GM12878 (cell line): ENCODE results near the gene TSPAN5. TPM values are rescaled to one million over a fixed set of nuclear protein-coding genes. Genes with fewer than 3 reads are reported as not detected.

Source experiments
- ATAC-seq: fragments of 200-7000 bp; cut with Tn5 transposase; 3 replicates; pipeline ENCODE4 v1.9.1; 2020; ENCODE audit warnings: mild to moderate bottlenecking, moderate library complexity
- BruUV-seq: library from RNA; stranded (reverse); fragments of 400-500 nt; replicated peaks from 2 replicates; lab custom pipeline; 2021; lab: Mats Ljungman, UMichigan
- CTCF ChIA-PET: fragments of 300-600 bp; sonication (Branson Sonifier 250); formaldehyde crosslinking; extraction: SDS; loops from one replicate; lab custom pipeline; 2021; ENCODE audit warnings: inconsistent platforms; lab: Yijun Ruan, JAX
- POLR2A ChIA-PET: fragments of 350-600 bp; formaldehyde crosslinking; extraction: SDS; loops from one replicate; lab custom pipeline; 2021; ENCODE audit warnings: inconsistent platforms; lab: Charles Lee
- RAD21 ChIA-PET: fragments of 300-600 bp; sonication (Branson Sonifier 250); formaldehyde crosslinking; loops from one replicate; lab custom pipeline; 2023; ENCODE audit warnings: antibody characterized with exemption; ENCODE audit not compliant: unreplicated experiment; lab: Charles Lee
- SMC1A ChIA-PET: fragments of 300-600 bp; sonication (Branson Sonifier 250); formaldehyde crosslinking; loops from one replicate; lab custom pipeline; 2023; ENCODE audit not compliant: unreplicated experiment, uncharacterized antibody; lab: Charles Lee
- DNase-seq: peaks from one replicate; pipeline ENCODE4 v3.0.0-alpha.2; 2011; ENCODE audit warnings: low read depth, low spot score
- FAIRE-seq: peaks from 3 replicates; lab custom pipeline; 2011; peaks lifted over from hg19 to GRCh38; lab: Jason Lieb, UNC
- H2AFZ ChIP-seq: 2 replicates; pipeline ENCODE4 v1.6.0; 2011; ENCODE audit warnings: low read depth, low read length, control low read depth; ENCODE audit not compliant: control insufficient read depth
- H3K27ac ChIP-seq: 2 replicates; pipeline ENCODE4 v1.5.1; 2011; ENCODE audit warnings: control low read depth; ENCODE audit not compliant: control insufficient read depth, insufficient read depth
- H3K27me3 ChIP-seq, 2 experiments: replicated peaks in 1 of 2; 2 replicates each; pipeline versions ENCODE4 v1.6.0 to v1.6.1; 2011; ENCODE audit warnings: low read length in 1 of 2; ENCODE audit not compliant: control insufficient read depth in 2 of 2, insufficient read depth in 2 of 2
- H3K36me3 ChIP-seq, 2 experiments: 2 replicates each; pipeline ENCODE4 v1.5.1; 2011; ENCODE audit warnings: low read length in 1 of 2; ENCODE audit not compliant: control insufficient read depth in 2 of 2, insufficient read depth in 2 of 2
- H3K4me1 ChIP-seq: 2 replicates; pipeline ENCODE4 v1.6.1; 2011; ENCODE audit warnings: mild to moderate bottlenecking, low read length, moderate library complexity, mixed read lengths; ENCODE audit not compliant: control insufficient read depth, insufficient read depth
- H3K4me2 ChIP-seq: 2 replicates; pipeline ENCODE4 v1.6.0; 2011; ENCODE audit warnings: control low read depth; ENCODE audit not compliant: control insufficient read depth, insufficient read depth
- H3K4me3 ChIP-seq: fragments of 200-600 bp; sonication (generic); 2 replicates; pipeline ENCODE4 v1.5.1; 2016
- H3K79me2 ChIP-seq: 2 replicates; pipeline ENCODE4 v1.6.0; 2011; ENCODE audit warnings: low read length; ENCODE audit not compliant: control insufficient read depth, insufficient read depth
- H3K9ac ChIP-seq: 2 replicates; pipeline ENCODE4 v1.8.0; 2011; ENCODE audit warnings: low read length, control low read depth, mixed read lengths; ENCODE audit not compliant: control insufficient read depth, insufficient read depth
- H3K9me3 ChIP-seq: replicated peaks from 3 replicates; pipeline ENCODE4 v1.5.1; 2011; ENCODE audit warnings: mild to moderate bottlenecking, low read length; ENCODE audit not compliant: control insufficient read depth, insufficient read depth
- H4K20me1 ChIP-seq: 2 replicates; pipeline ENCODE4 v1.6.0; 2011; ENCODE audit not compliant: control insufficient read depth, insufficient read depth
- CBX3 ChIP-seq: fragments of 200-600 bp; sonication (generic); IDR thresholded peaks from 2 replicates; pipeline ENCODE4 v1.6.1; 2016; ENCODE audit warnings: low read depth, borderline replicate concordance
- CHD2 ChIP-seq: IDR thresholded peaks from 2 replicates; pipeline ENCODE4 v1.6.1; 2011; ENCODE audit warnings: low read depth, low read length, improper control_type of control experiment, borderline replicate concordance
- EZH2 ChIP-seq: IDR thresholded peaks from 2 replicates; pipeline ENCODE4 v1.6.1; 2012; ENCODE audit warnings: low read depth, mild to moderate bottlenecking, control low read depth, inconsistent platforms, low read length, borderline replicate concordance; ENCODE audit not compliant: control insufficient read depth
- FOS ChIP-seq: IDR thresholded peaks from 3 replicates; pipeline ENCODE4 v1.6.1; 2011; ENCODE audit warnings: borderline replicate concordance; ENCODE audit not compliant: insufficient read length; ENCODE audit errors: extremely low read depth
- FOXM1 ChIP-seq: IDR thresholded peaks from 2 replicates; pipeline ENCODE4 v1.6.1; 2012; ENCODE audit warnings: low read depth, mild to moderate bottlenecking, inconsistent platforms, low read length, moderate library complexity
- GABPA ChIP-seq: IDR thresholded peaks from 2 replicates; pipeline ENCODE4 v1.6.1; 2014; ENCODE audit warnings: antibody characterized with exemption, low read depth, mild to moderate bottlenecking, inconsistent platforms
- HCFC1 ChIP-seq: fragments of 150-350 bp; IDR thresholded peaks from 2 replicates; pipeline ENCODE4 v1.6.1; 2014; ENCODE audit warnings: low read length
- HDGF ChIP-seq: fragments of 450-650 bp; IDR thresholded peaks from 2 replicates; pipeline ENCODE4 v1.6.1; 2016; ENCODE audit warnings: antibody characterized with exemption
- KDM1A ChIP-seq: fragments of 200-600 bp; sonication (generic); IDR thresholded peaks from 2 replicates; pipeline ENCODE4 v1.6.1; 2016; ENCODE audit warnings: borderline replicate concordance
- NFYA ChIP-seq: IDR thresholded peaks from 2 replicates; pipeline ENCODE4 v1.6.1; 2011; ENCODE audit warnings: low read depth, mild to moderate bottlenecking, low read length, improper control_type of control experiment, borderline replicate concordance
- SMARCA5 ChIP-seq: fragments of 450-650 bp; IDR thresholded peaks from 2 replicates; pipeline ENCODE4 v1.6.1; 2017; ENCODE audit warnings: mild to moderate bottlenecking
- SPI1 ChIP-seq: IDR thresholded peaks from 2 replicates; pipeline ENCODE4 v1.6.1; 2011; ENCODE audit warnings: low read depth, mild to moderate bottlenecking, low read length, moderate library complexity, borderline replicate concordance; ENCODE audit not compliant: insufficient read depth
- ZBED1 ChIP-seq: IDR thresholded peaks from 2 replicates; pipeline ENCODE4 v1.6.1; 2016; ENCODE audit warnings: borderline replicate concordance
- WGBS: methylation state at CpG from one replicate; pipeline ENCODE4 v1.1.6; 2016; ENCODE audit warnings: low lambda C conversion rate; ENCODE audit not compliant: insufficient replicate concordance, insufficient coverage; ENCODE audit errors: missing lambda C conversion rate; 5-methylcytosine and 5-hydroxymethylcytosine counted together
- in situ Hi-C: fragments of 300-500 bp; cut with MboI; formaldehyde crosslinking; loops from 9 replicates; pipeline ENCODE4 v1.14.3; 2018; ENCODE audit warnings: mixed read lengths
- intact Hi-C: fragments of 100-400 bp; cut with micrococcal nuclease; formaldehyde crosslinking; loops from one replicate; pipeline ENCODE4 v1.14.2; 2022; ENCODE audit not compliant: unreplicated experiment
- polyA plus RNA-seq, 11 experiments: library from polyadenylated mRNA; depleted of rRNA in 4 of 11; unstranded in 6 of 11; stranded (reverse) in 5 of 11; fragments of >200 nt; fragmentation: Nextera tagmentation in 4 of 11; fragmentation: Illumina TruSeq in 1 of 11; extraction: Ambion mirVana in 4 of 11; extraction: Trizol in 1 of 11; gene quantifications; 1 replicate in 1 of 11; 2 replicates in 10 of 11; pipeline versions ENCODE4 v1.2.1 to v1.2.3, GENCODE V29; 2011 to 2016; ENCODE audit warnings: inconsistent platforms in 2 of 11, missing spikeins in 2 of 11, low read depth in 1 of 11
- total RNA-seq, 4 experiments: library from RNA; depleted of rRNA in 3 of 4; stranded (reverse); fragments of >200 nt in 3 of 4; fragmentation: Illumina TruSeq in 1 of 4; extraction: Trizol in 1 of 4; gene quantifications; 2 replicates each; pipeline versions ENCODE4 v1.2.1 to v1.2.3, GENCODE V29; 2013 to 2021
- TF ChIP-seq, protein P1 (sequence below): fragments of 450-650 bp; formaldehyde crosslinking; IDR thresholded peaks from 2 replicates; pipeline ENCODE4 v1.4.0; 2020; ENCODE audit warnings: mild to moderate bottlenecking, moderate library complexity
- TF ChIP-seq, protein P2 (sequence below): fragments of 450-650 bp; IDR thresholded peaks from 2 replicates; pipeline ENCODE4 v1.6.1; 2016; ENCODE audit warnings: mild to moderate bottlenecking
- TF ChIP-seq, protein P3 (sequence below): IDR thresholded peaks from 2 replicates; pipeline ENCODE4 v1.6.1; 2011; ENCODE audit warnings: low read depth, low read length, improper control_type of control experiment, borderline replicate concordance

The TSPAN5 gene
- total and polyA plus RNA-seq, 10 of the 15 experiments (the other 5 are each of a cell fraction or from before 2014, with no cell fraction given) = 0.09 to 8.2 (median 0.27) TPM

DNA sequence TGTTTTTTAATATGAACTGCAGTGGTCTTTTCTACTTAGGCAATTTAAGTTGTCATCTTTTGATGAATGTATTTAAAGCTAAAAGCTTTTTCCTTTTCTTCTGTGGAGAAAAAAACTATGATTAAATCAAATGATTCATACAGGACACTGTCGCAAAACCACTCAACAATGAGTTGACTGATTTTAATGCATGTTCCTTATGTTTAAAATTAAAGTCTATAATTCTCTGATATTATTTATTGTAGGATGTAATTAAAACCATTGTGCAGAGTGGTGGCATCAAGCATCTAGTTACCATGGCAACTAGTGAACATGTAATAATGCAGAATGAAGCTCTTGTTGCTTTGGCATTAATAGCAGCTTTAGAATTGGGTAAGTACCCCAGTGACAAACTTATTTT lies 224.7 kb downstream of the TSPAN5 start:
- ChIA-PET CTCF (interaction anchor here (0.5 to 1.3 kb wide), 3 partner anchors 10 to 18 kb away, joined by 3 read pairs; no protein-coding TSS in a partner anchor), SMC1A (no interaction called here), POLR2A (interaction anchor here (0.6 kb wide), 1 partner anchor 552 kb away, joined by 3 read pairs; no protein-coding TSS in a partner anchor)
- H3K9me3 ChIP-seq = no peaks in the 10 kb centered on the region
- H3K4me2 ChIP-seq = no peak overlapping the region
- H3K36me3 ChIP-seq = no peaks in the 10 kb centered on the region; a peak in 1 of 4 replicates
- H3K79me2 ChIP-seq = no peaks in the 10 kb centered on the region
- FAIRE-seq (no peak), DNase-seq (no peak), ATAC-seq (no peak)
- no peak overlapping the region for H3K27ac ChIP-seq
- no TSS peak for BruUV-seq
- WGBS = 100% methylated on average over 1 of the region's 1 CpG
- H3K9ac ChIP-seq = no peak overlapping the region
- no peaks in the 10 kb centered on the region for H4K20me1 ChIP-seq
- no peaks in the 10 kb centered on the region for H3K27me3 ChIP-seq
- in situ Hi-C loops = no loop called here
- intact Hi-C loops = no loop called here
- no peak overlapping the region for H2AFZ ChIP-seq
- H3K4me3 ChIP-seq = no peak overlapping the region
- TF ChIP-seq, protein P1, sequence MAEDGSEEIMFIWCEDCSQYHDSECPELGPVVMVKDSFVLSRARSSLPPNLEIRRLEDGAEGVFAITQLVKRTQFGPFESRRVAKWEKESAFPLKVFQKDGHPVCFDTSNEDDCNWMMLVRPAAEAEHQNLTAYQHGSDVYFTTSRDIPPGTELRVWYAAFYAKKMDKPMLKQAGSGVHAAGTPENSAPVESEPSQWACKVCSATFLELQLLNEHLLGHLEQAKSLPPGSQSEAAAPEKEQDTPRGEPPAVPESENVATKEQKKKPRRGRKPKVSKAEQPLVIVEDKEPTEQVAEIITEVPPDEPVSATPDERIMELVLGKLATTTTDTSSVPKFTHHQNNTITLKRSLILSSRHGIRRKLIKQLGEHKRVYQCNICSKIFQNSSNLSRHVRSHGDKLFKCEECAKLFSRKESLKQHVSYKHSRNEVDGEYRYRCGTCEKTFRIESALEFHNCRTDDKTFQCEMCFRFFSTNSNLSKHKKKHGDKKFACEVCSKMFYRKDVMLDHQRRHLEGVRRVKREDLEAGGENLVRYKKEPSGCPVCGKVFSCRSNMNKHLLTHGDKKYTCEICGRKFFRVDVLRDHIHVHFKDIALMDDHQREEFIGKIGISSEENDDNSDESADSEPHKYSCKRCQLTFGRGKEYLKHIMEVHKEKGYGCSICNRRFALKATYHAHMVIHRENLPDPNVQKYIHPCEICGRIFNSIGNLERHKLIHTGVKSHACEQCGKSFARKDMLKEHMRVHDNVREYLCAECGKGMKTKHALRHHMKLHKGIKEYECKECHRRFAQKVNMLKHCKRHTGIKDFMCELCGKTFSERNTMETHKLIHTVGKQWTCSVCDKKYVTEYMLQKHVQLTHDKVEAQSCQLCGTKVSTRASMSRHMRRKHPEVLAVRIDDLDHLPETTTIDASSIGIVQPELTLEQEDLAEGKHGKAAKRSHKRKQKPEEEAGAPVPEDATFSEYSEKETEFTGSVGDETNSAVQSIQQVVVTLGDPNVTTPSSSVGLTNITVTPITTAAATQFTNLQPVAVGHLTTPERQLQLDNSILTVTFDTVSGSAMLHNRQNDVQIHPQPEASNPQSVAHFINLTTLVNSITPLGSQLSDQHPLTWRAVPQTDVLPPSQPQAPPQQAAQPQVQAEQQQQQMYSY (CRISPR knock-in tag) = no peak
- TF ChIP-seq FOXM1 (no peak), FOS (no peak), KDM1A (no peak), HCFC1 (no peak), ZBED1 (no peak), GABPA (no peak), HDGF (no peak), CHD2 (no peak), SMARCA5 (no peak), NFYA (no peak), SPI1 (no peak), EZH2 (no peak), CBX3 (no peak)
- TF ChIP-seq, protein P2, sequence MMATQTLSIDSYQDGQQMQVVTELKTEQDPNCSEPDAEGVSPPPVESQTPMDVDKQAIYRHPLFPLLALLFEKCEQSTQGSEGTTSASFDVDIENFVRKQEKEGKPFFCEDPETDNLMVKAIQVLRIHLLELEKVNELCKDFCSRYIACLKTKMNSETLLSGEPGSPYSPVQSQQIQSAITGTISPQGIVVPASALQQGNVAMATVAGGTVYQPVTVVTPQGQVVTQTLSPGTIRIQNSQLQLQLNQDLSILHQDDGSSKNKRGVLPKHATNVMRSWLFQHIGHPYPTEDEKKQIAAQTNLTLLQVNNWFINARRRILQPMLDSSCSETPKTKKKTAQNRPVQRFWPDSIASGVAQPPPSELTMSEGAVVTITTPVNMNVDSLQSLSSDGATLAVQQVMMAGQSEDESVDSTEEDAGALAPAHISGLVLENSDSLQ = no peak
- TF ChIP-seq, protein P3, sequence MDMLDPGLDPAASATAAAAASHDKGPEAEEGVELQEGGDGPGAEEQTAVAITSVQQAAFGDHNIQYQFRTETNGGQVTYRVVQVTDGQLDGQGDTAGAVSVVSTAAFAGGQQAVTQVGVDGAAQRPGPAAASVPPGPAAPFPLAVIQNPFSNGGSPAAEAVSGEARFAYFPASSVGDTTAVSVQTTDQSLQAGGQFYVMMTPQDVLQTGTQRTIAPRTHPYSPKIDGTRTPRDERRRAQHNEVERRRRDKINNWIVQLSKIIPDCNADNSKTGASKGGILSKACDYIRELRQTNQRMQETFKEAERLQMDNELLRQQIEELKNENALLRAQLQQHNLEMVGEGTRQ = no peak
- TF ChIP-seq, all 136 proteins: peak for 0
- no peaks in the 10 kb centered on the region for H3K4me1 ChIP-seq
- RAD21 ChIA-PET = no interaction called here
